Astrocyte (in vitro differentiated cells and primary cell): ENCODE results near the gene VPS11. TPM values are rescaled to one million over a fixed set of nuclear protein-coding genes. Genes with fewer than 3 reads are reported as not detected.

Experiments
- DNase-seq: peaks from one replicate; pipeline ENCODE4 v3.0.0-alpha.2; 2010; ENCODE audit warnings: low read depth
- FAIRE-seq: peaks from 2 replicates; lab custom pipeline; 2011; peaks lifted over from hg19 to GRCh38; lab: Jason Lieb, UNC
- H2AFZ ChIP-seq: 2 replicates; pipeline ENCODE4 v1.6.0; 2012; ENCODE audit warnings: low read depth, low read length, inconsistent platforms
- H3K27ac ChIP-seq: 2 replicates; pipeline ENCODE4 v1.5.1; 2011; ENCODE audit warnings: low read depth, low read length, inconsistent platforms
- H3K27me3 ChIP-seq: 2 replicates; pipeline ENCODE4 v1.6.0; 2011; ENCODE audit warnings: low read length, inconsistent platforms; ENCODE audit not compliant: insufficient read depth
- H3K36me3 ChIP-seq: 2 replicates; pipeline ENCODE4 v1.5.1; 2011; ENCODE audit warnings: low read length, inconsistent platforms; ENCODE audit not compliant: insufficient read depth
- H3K4me1 ChIP-seq: 2 replicates; pipeline ENCODE4 v1.5.1; 2011; ENCODE audit warnings: low read length, inconsistent platforms; ENCODE audit not compliant: insufficient read depth
- H3K4me2 ChIP-seq: 2 replicates; pipeline ENCODE4 v1.6.0; 2012; ENCODE audit warnings: low read length, inconsistent platforms
- H3K4me3 ChIP-seq: 2 replicates; pipeline ENCODE4 v1.5.1; 2011; ENCODE audit warnings: low read depth, mild to moderate bottlenecking, low read length, inconsistent platforms; ENCODE audit not compliant: insufficient read depth
- H3K79me2 ChIP-seq: 2 replicates; pipeline ENCODE4 v1.6.0; 2012; ENCODE audit warnings: mild to moderate bottlenecking, low read length, inconsistent platforms; ENCODE audit not compliant: insufficient read depth
- H3K9ac ChIP-seq: 2 replicates; pipeline ENCODE4 v1.6.0; 2012; ENCODE audit warnings: mild to moderate bottlenecking, low read length, inconsistent platforms
- H3K9me3 ChIP-seq: 2 replicates; pipeline ENCODE4 v1.5.1; 2012; ENCODE audit warnings: low read depth, mild to moderate bottlenecking, low read length, inconsistent platforms; ENCODE audit not compliant: insufficient read depth
- H4K20me1 ChIP-seq: 2 replicates; pipeline ENCODE4 v1.6.0; 2012; ENCODE audit warnings: low read length, inconsistent platforms; ENCODE audit not compliant: insufficient read depth
- H3K27ac Mint-ChIP-seq: one replicate; pipeline ENCODE4 v1.8.0; 2021; ENCODE audit warnings: mild to moderate bottlenecking, mixed read lengths; ENCODE audit not compliant: unreplicated experiment
- H3K27me3 Mint-ChIP-seq: one replicate; pipeline ENCODE4 v1.8.0; 2021; ENCODE audit warnings: low read depth, mixed read lengths; ENCODE audit not compliant: unreplicated experiment
- H3K36me3 Mint-ChIP-seq: one replicate; pipeline ENCODE4 v1.8.0; 2021; ENCODE audit warnings: low read depth, mixed read lengths; ENCODE audit not compliant: unreplicated experiment
- H3K4me1 Mint-ChIP-seq: one replicate; pipeline ENCODE4 v1.8.0; 2021; ENCODE audit warnings: low read depth, mixed read lengths; ENCODE audit not compliant: unreplicated experiment
- H3K4me3 Mint-ChIP-seq: one replicate; pipeline ENCODE4 v1.8.0; 2021; ENCODE audit warnings: mild to moderate bottlenecking, moderate library complexity, mixed read lengths; ENCODE audit not compliant: unreplicated experiment
- H3K9me3 Mint-ChIP-seq: one replicate; pipeline ENCODE4 v1.8.0; 2021; ENCODE audit warnings: mild to moderate bottlenecking, mixed read lengths; ENCODE audit not compliant: unreplicated experiment
- EZH2 ChIP-seq: IDR thresholded peaks from 2 replicates; pipeline ENCODE4 v1.6.1; 2012; ENCODE audit warnings: mild to moderate bottlenecking, low read length, inconsistent platforms; ENCODE audit not compliant: insufficient read depth
- total RNA-seq: library from RNA; stranded (reverse); gene quantifications from 2 replicates; pipeline ENCODE4 v1.2.1, GENCODE V29; 2021
- TF ChIP-seq, protein P1 (sequence below): IDR thresholded peaks from 2 replicates; pipeline ENCODE4 v1.5.1; 2011; ENCODE audit warnings: low read depth, mild to moderate bottlenecking, inconsistent platforms, low read length, moderate library complexity; ENCODE audit not compliant: insufficient read depth

Gene VPS11
- total RNA-seq, 1 donor from 2014 or later: 24.0 TPM

DNA sequence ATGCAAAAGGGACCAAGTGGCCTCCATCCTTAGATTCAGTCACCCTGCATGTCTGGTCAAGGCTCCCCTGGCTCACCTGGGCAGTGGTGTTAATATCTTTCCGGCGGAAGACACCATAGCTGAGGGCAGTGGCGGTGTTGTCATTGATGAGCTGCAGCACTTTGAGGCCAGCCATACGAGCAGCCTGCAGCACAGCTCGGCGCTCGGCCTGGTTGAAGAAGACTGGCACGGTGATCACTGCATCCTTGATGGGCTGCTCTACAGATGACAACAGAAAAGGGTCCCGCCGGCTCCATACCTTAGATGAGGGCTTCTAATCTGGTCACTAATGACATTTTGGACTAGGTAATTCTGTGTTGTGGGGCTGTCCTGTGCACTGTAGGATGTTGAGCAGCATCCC is 13.2 kb upstream of the VPS11 start:
- Mint-ChIP-seq H3K4me1 (peaks cover 14% of the 10 kb centered on the region), H3K27ac (no peak overlapping the region), H3K36me3 (peaks cover 30% of the 10 kb centered on the region), H3K4me3 (peak overlapping the region; percentile 61), H3K27me3 (no peaks in the 10 kb centered on the region), H3K9me3 (no peaks in the 10 kb centered on the region)
- DNase-seq (no peak), FAIRE-seq (no peak)
- no peak for TF ChIP-seq EZH2
- TF ChIP-seq, protein P1, sequence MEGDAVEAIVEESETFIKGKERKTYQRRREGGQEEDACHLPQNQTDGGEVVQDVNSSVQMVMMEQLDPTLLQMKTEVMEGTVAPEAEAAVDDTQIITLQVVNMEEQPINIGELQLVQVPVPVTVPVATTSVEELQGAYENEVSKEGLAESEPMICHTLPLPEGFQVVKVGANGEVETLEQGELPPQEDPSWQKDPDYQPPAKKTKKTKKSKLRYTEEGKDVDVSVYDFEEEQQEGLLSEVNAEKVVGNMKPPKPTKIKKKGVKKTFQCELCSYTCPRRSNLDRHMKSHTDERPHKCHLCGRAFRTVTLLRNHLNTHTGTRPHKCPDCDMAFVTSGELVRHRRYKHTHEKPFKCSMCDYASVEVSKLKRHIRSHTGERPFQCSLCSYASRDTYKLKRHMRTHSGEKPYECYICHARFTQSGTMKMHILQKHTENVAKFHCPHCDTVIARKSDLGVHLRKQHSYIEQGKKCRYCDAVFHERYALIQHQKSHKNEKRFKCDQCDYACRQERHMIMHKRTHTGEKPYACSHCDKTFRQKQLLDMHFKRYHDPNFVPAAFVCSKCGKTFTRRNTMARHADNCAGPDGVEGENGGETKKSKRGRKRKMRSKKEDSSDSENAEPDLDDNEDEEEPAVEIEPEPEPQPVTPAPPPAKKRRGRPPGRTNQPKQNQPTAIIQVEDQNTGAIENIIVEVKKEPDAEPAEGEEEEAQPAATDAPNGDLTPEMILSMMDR: no peak
- peaks cover 56% of the 10 kb centered on the region for H3K36me3 ChIP-seq
- peaks cover 47% of the 10 kb centered on the region for H3K79me2 ChIP-seq
- H3K4me1 ChIP-seq: peaks cover 18% of the 10 kb centered on the region
- H3K9me3 ChIP-seq: no peaks in the 10 kb centered on the region
- no peak overlapping the region for H3K4me3 ChIP-seq
- no peak overlapping the region for H3K27ac ChIP-seq
- H4K20me1 ChIP-seq: peaks cover 67% of the 10 kb centered on the region
- no peak overlapping the region for H2AFZ ChIP-seq
- H3K4me2 ChIP-seq: no peak overlapping the region
- no peaks in the 10 kb centered on the region for H3K27me3 ChIP-seq
- peak overlapping the region; percentile 22 for H3K9ac ChIP-seq

DNA sequence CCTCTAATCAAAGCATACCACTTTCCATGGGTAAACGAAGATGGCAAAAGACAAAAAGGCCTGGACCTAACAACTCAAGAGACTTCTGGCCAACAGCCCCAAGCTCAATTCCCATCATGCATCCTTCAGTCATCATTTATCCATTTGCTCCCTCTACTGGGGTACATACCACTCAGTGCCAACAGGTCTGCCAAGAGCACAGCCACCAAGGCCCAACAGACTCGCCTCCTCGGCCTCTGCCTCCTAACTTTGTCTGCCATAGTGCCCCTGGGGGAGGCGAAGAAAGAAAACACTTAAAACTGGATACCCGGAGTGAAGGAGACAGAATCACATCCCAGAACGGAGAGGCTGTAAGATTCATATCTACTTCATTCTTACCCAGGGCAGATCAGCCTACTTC is 11.7 kb upstream of the VPS11 start:
- Histone ChIP-seq H3K36me3 (peaks cover 45% of the 10 kb centered on the region), H3K4me1 (peaks cover 18% of the 10 kb centered on the region), H3K9me3 (no peaks in the 10 kb centered on the region), H3K4me3 (peak overlapping the region; percentile 78), H3K4me2 (peak overlapping the region; percentile 91), H3K9ac (peak overlapping the region; percentile 91), H3K27ac (peak overlapping the region; percentile 83), H2AFZ (no peak overlapping the region), H3K27me3 (no peaks in the 10 kb centered on the region), H3K79me2 (peaks cover 47% of the 10 kb centered on the region), H4K20me1 (peaks cover 54% of the 10 kb centered on the region)
- Mint-ChIP-seq H3K27ac (peak overlapping the region; percentile 63), H3K36me3 (peaks cover 25% of the 10 kb centered on the region), H3K27me3 (no peaks in the 10 kb centered on the region), H3K4me3 (peak overlapping the region; percentile 93), H3K9me3 (no peaks in the 10 kb centered on the region), H3K4me1 (peaks cover 14% of the 10 kb centered on the region)
- DNase-seq (no peak), FAIRE-seq (no peak)
- TF ChIP-seq EZH2: no peak
- TF ChIP-seq, protein P1: no peak

DNA sequence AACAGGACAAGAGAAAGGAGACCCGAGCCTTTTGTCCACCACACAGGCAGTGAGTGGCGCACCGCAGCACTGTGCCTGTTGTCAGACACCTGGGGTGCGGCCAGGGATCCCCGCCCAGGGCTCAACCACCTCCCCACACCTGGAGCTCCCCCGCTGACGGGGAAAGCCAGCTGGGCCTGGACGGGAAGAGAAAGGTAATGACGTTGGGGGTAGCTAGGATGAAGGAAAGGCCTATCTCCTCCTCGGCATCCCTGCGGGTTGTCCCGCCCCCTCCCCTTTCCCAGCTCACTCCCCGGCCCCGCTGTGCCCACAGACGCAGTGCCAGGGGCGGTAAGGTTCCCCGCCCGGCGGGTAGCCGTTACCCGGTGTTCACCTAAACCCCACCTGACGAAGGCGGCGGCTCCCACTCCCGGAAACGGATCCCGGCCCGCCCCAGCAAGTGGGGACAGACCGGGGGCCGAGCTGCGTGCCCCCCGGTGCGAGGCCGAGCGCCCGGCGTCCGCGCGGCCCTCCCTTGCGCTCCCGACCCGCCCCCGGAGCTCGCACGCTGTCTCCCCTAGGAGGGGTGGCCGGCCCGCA is 11.1 kb upstream of the VPS11 start:
- TF ChIP-seq, protein P1: no peak
- no peak for TF ChIP-seq EZH2
- Mint-ChIP-seq H3K27ac (peak overlapping the region; percentile 63), H3K4me3 (peak overlapping the region; percentile 97), H3K27me3 (no peaks in the 10 kb centered on the region), H3K4me1 (peaks cover 14% of the 10 kb centered on the region), H3K36me3 (peaks cover 22% of the 10 kb centered on the region), H3K9me3 (no peaks in the 10 kb centered on the region)
- peak overlapping the region; percentile 83 for H3K27ac ChIP-seq
- no peaks in the 10 kb centered on the region for H3K9me3 ChIP-seq
- FAIRE-seq (no peak), DNase-seq (no peak)
- peaks cover 39% of the 10 kb centered on the region for H3K36me3 ChIP-seq
- no peaks in the 10 kb centered on the region for H3K27me3 ChIP-seq
- peaks cover 18% of the 10 kb centered on the region for H3K4me1 ChIP-seq
- peaks cover 47% of the 10 kb centered on the region for H3K79me2 ChIP-seq
- H2AFZ ChIP-seq: peak overlapping the region; percentile 72
- peak overlapping the region; percentile 91 for H3K9ac ChIP-seq
- H3K4me3 ChIP-seq: peak overlapping the region; percentile 78
- peaks cover 48% of the 10 kb centered on the region for H4K20me1 ChIP-seq
- H3K4me2 ChIP-seq: peak overlapping the region; percentile 91
